22Rv1 (cell line): ENCODE results near the gene FCGR3A.

Source experiments
- H3K27ac ChIP-seq: fragments of 450-650 bp; 2 replicates; pipeline ENCODE4 v1.5.1; 2017
- CTCF ChIP-seq: fragments of 450-650 bp; IDR thresholded peaks from 2 replicates; pipeline ENCODE4 v1.5.1; 2017; ENCODE audit warnings: mild to moderate bottlenecking
- ZFX ChIP-seq: fragments of 450-650 bp; IDR thresholded peaks from 2 replicates; pipeline ENCODE4 v1.6.1; 2017; ENCODE audit warnings: antibody characterized with exemption, borderline replicate concordance

FCGR3A gene

DNA sequence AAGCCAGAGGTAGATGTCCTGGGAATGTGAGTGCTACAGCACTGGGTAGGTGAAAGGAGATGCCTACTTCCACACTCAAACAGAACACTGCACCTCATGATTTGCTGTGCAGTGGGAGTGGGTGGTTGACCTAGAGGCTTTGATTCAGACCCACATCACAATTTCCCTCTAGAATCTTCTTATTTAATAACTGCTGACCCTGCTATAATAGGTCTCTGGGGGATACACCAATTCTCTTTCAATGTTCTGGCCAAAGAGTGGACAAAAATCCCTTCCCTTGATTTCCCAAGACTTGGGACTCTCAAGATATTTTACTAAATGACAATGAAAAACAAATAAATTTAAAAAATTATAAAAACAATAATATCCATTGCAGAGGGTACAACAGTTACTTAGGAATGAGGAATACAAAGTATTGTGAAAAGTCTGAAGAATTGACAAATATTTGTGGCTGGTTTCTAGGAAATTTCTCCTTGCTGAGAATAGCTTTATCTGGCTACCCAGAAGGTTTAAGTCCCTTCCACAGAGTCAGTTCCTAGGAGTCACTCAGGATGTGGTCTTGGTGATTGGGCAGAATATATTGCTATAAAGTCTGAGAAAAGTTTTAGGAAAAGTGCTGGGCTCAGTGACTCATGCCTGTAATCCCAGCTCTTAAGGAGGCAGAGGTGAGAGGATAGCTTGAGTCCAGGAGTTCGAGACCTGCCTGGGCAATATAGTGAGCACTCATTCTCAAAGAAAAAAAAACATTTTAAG lies 46.8 kb downstream of the FCGR3A start:
- H3K27ac ChIP-seq: no peak overlapping the region
- TF ChIP-seq ZFX (no peak), CTCF (no peak)

- TF ChIP-seq ZFX: no peak
- TF ChIP-seq CTCF: no peak
Observed at GRCh38 chr1:161502181-161502580, 47.4 kb downstream of the FCGR3A start.

DNA sequence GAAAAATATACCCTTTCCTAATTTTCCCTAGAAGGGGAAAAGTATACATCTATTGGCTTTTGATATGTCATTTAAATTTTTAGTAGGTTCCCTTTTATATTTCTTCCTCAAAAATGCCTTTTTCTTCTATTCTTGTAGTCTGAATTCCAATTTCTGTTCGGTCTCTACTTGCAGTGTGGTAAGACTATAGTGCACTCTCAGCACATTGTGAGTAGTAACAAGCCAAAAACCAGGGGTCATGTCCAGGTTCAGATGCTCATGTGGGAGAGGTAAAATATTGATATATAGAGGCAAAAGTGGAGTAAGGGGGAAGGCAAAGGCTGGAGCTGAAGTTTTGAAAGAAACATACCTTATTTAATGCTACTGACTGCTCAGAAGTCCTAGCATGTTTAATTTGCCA lies 48.4 kb downstream of the FCGR3A start:
- H3K27ac ChIP-seq: no peak overlapping the region

More at GRCh38 chr1:161502181-161502580, 47.4 kb downstream of the FCGR3A start:
- no peak overlapping the region for H3K27ac ChIP-seq

GRCh38 chr1:161499099-161500039 lies 50.2 kb downstream of the FCGR3A start:
- TF ChIP-seq ZFX (no peak), CTCF (no peak)
- H3K27ac ChIP-seq: no peak overlapping the region

More for the DNA sequence above, 48.4 kb downstream of the FCGR3A start:
- TF ChIP-seq CTCF (no peak), ZFX (no peak)

DNA sequence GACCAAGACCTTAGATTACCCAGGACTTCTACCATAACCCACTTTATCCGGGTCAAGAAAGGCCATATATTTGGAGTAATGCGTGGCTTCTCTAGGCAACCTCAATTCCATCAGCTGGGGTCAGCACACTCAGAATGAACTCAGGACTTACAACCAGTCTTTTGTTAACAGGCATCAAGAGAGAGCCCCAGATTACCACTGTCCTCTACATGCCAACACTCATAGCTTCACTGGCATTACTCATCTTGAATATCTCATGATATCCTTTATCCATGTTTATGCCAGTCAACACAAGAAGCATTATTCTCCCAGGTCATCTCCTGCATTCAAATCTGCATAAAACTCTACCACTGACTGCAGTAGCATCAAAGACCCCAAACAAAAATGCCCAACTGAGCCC lies 51.0 kb downstream of the FCGR3A start:
- TF ChIP-seq CTCF: no peak
- TF ChIP-seq ZFX: no peak
- H3K27ac ChIP-seq: no peak overlapping the region

GRCh38 chr1:161497961-161498360 lies 51.7 kb downstream of the FCGR3A start:
- TF ChIP-seq ZFX: no peak
- no peak for TF ChIP-seq CTCF
- H3K27ac ChIP-seq: no peak overlapping the region
